Pancreas (tissue), 10 donors: Measurements from ENCODE around the gene SLC30A7. TPM values are rescaled to one million over a fixed set of nuclear protein-coding genes. Genes with fewer than 3 reads are reported as not detected.

Experiments used
- ATAC-seq, 4 donors: fragments of 200-7000 bp; cut with Tn5 transposase; one replicate each; pipeline versions ENCODE4 v1.8.0 to v1.9.1; 2020; ENCODE audit warnings: mild to moderate bottlenecking in 4 of 4, moderate library complexity in 4 of 4
- DNase-seq, 6 donors: peaks; one replicate each; pipeline ENCODE4 v3.0.0-alpha.2; 2020
- FAIRE-seq: peaks from 2 replicates; lab custom pipeline; 2012; peaks lifted over from hg19 to GRCh38; lab: Jason Lieb, UNC
- H3K27ac ChIP-seq, 4 donors: fragments of 200-600 bp; sonication (generic); 1 replicate in 3 of 4; 2 replicates in 1 of 4; pipeline versions ENCODE4 v1.5.0 to v1.8.0; 2020
- H3K27me3 ChIP-seq, 4 donors: fragments of 200-600 bp; one replicate each; pipeline ENCODE4 v1.8.0; 2021
- H3K36me3 ChIP-seq, 3 donors: fragments of 200-600 bp; sonication (generic) in 1 of 3; one replicate each; pipeline versions ENCODE4 v1.5.0 to v1.8.0; 2020 to 2021
- H3K4me1 ChIP-seq, 3 donors: fragments of 200-600 bp; one replicate each; pipeline ENCODE4 v1.8.0; 2021
- H3K4me3 ChIP-seq, 4 donors: fragments of 200-600 bp; sonication (generic) in 2 of 4; one replicate each; pipeline versions ENCODE4 v1.5.0 to v1.8.0; 2020 to 2021
- H3K9me3 ChIP-seq, 4 donors: fragments of 200-600 bp; one replicate each; pipeline ENCODE4 v1.8.0; 2021
- WGBS, 2 donors: extraction: QIAGEN DNeasy Blood & Tissue Kit; methylation state at CpG; one replicate each; pipeline ENCODE4 v1.1.7; 2013; 5-methylcytosine and 5-hydroxymethylcytosine counted together
- intact Hi-C, 3 donors: fragments of 100-400 bp; cut with DNase I; formaldehyde crosslinking; loops; one replicate each; pipeline versions ENCODE4 v1.11.1 to v1.14.2; 2022
- polyA plus RNA-seq, 2 donors: library from polyadenylated mRNA; stranded (reverse); fragments of 200-250 nt; gene quantifications; one replicate each; pipeline ENCODE4 v1.2.3, GENCODE V29; 2013
- total RNA-seq, 6 donors: library from RNA; stranded (reverse); fragmentation: NEBNext Ultra II Directional in 4 of 6; extraction: Animal tissue kit (Norgen Biotek cat#: 25700) in 4 of 6; gene quantifications; one replicate each; pipeline versions ENCODE4 v1.2.1 to v1.2.4, GENCODE V29; 2021 to 2023
- TF ChIP-seq, protein P1 (sequence below), 4 donors: fragments of 200-600 bp; sonication (generic) in 3 of 4; IDR thresholded peaks; one replicate each; pipeline versions ENCODE4 v1.5.0 to v1.8.0; 2021; ENCODE audit warnings: antibody characterized with exemption in 4 of 4
- donor health status: healthy with polysubstance abuse.
- donor health status: DM: no; HTN: no; CAD: no; lungs with moderate emphysema.
- donor health status: DM: no; HTN: no; CAD: no.
- donor health status: control.
- donor health status: control.
- donor health status: Bipolar disorder and iron deficiency.
- donor health status: DM: yes; HTN: yes; CAD: no.
- donor health status: DM: no; HTN: no; CAD: no.
- donor health status: DM: no; HTN: no; CAD: no.
- donor health status: DM: yes; HTN: yes; CAD: no.

Gene SLC30A7
- total and polyA plus RNA-seq, 8 donors = 2.5 to 21.4 (median 11.0) TPM

- H3K36me3 ChIP-seq = peaks cover 0 to 28% (median 12%) of the 10 kb centered on the region in 3 donors
- FAIRE-seq (no peak), DNase-seq (no peak), ATAC-seq (no peak)
- H3K27ac ChIP-seq = no peak overlapping the region
- intact Hi-C loops = no loop called here
- H3K27me3 ChIP-seq = no peaks in the 10 kb centered on the region
- H3K9me3 ChIP-seq = no peaks in the 10 kb centered on the region
- no peak overlapping the region for H3K4me3 ChIP-seq
- 90 to 95% methylated on average over 1 of the region's 1 CpG for WGBS, 2 donors
- H3K4me1 ChIP-seq = no peaks in the 10 kb centered on the region
- TF ChIP-seq, protein P1, sequence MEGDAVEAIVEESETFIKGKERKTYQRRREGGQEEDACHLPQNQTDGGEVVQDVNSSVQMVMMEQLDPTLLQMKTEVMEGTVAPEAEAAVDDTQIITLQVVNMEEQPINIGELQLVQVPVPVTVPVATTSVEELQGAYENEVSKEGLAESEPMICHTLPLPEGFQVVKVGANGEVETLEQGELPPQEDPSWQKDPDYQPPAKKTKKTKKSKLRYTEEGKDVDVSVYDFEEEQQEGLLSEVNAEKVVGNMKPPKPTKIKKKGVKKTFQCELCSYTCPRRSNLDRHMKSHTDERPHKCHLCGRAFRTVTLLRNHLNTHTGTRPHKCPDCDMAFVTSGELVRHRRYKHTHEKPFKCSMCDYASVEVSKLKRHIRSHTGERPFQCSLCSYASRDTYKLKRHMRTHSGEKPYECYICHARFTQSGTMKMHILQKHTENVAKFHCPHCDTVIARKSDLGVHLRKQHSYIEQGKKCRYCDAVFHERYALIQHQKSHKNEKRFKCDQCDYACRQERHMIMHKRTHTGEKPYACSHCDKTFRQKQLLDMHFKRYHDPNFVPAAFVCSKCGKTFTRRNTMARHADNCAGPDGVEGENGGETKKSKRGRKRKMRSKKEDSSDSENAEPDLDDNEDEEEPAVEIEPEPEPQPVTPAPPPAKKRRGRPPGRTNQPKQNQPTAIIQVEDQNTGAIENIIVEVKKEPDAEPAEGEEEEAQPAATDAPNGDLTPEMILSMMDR (IDR thresholded peaks at IDR 0.05) = no peak
Measured at GRCh38 chr1:100907887-100908286, 12.0 kb downstream of the SLC30A7 start.

- no peak for DNase-seq
- Histone ChIP-seq H3K36me3 (peaks cover 0 to 37% (median 12%) of the 10 kb centered on the region in 3 donors), H3K27ac (no peak overlapping the region), H3K4me1 (no peaks in the 10 kb centered on the region), H3K4me3 (no peak overlapping the region), H3K9me3 (no peaks in the 10 kb centered on the region), H3K27me3 (no peaks in the 10 kb centered on the region)
- intact Hi-C loops = no loop called here
- no peak for ATAC-seq
- no peak for FAIRE-seq
- TF ChIP-seq, protein P1 (IDR thresholded peaks at IDR 0.05) = no peak
Measured at GRCh38 chr1:100909018-100909417, 13.1 kb downstream of the SLC30A7 start.

DNA sequence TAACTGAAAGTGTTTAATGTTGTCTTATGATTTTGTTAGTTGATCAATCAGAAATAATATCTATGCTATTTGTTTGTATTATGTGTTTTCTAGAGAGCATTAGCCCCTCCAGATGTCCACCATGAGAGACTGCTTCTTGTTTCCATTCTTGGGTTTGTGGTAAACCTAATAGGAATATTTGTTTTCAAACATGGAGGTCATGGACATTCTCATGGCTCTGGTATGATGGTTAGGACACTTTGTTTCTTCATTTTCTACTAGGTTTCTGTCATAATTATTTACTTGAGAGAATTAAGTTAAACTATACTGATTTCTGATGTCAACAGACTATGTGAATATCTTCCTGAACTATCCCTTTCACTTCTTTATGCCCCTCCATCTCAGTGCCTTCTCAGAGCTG is 16.1 kb downstream of the SLC30A7 start:
- intact Hi-C loops = no loop called here
- Histone ChIP-seq H3K27ac (no peak overlapping the region), H3K4me1 (no peaks in the 10 kb centered on the region), H3K36me3 (peaks cover 0 to 33% (median 12%) of the 10 kb centered on the region in 3 donors), H3K4me3 (no peak overlapping the region), H3K27me3 (no peaks in the 10 kb centered on the region), H3K9me3 (no peaks in the 10 kb centered on the region)
- TF ChIP-seq, protein P1 (IDR thresholded peaks at IDR 0.05) = no peak
- no peak for DNase-seq
- FAIRE-seq = no peak
- no peak for ATAC-seq

- Histone ChIP-seq H3K27me3 (no peaks in the 10 kb centered on the region), H3K27ac (no peak overlapping the region), H3K9me3 (no peaks in the 10 kb centered on the region), H3K4me1 (no peaks in the 10 kb centered on the region), H3K36me3 (no peaks in the 10 kb centered on the region), H3K4me3 (no peak overlapping the region)
- no peak for DNase-seq
- peak in 3 of 4 donors; percentile 70 to 75 (median 75) for ATAC-seq
- intact Hi-C loops = loop anchor here in 2 of 3 donors (5.0 to 10.0 kb wide), 3 partner anchors 314 to 366 kb away; partner anchors contain the start of gene S1PR1 (in 1 of the 2)
- peak; percentile 96 for FAIRE-seq
- TF ChIP-seq, protein P1 (IDR thresholded peaks at IDR 0.05) = peak; percentile 30 to 58 (median 48)
- 41 to 48% methylated on average over 3 of the region's 3 CpGs for WGBS, 2 donors
Measured at GRCh38 chr1:100921110-100921706, 25.3 kb downstream of the SLC30A7 start.

GRCh38 chr1:100924212-100924611 is 28.3 kb downstream of the SLC30A7 start:
- no peak for ATAC-seq
- intact Hi-C loops = loop anchor here in 2 of 3 donors (5.0 to 10.0 kb wide), 3 partner anchors 311 to 363 kb away; partner anchors contain the start of gene S1PR1 (in 1 of the 2)
- TF ChIP-seq, protein P1 (IDR thresholded peaks at IDR 0.05) = no peak

More at GRCh38 chr1:100924212-100924611, 28.3 kb downstream of the SLC30A7 start:
- Histone ChIP-seq H3K4me3 (no peak overlapping the region), H3K9me3 (no peaks in the 10 kb centered on the region), H3K36me3 (no peaks in the 10 kb centered on the region), H3K27ac (no peak overlapping the region), H3K27me3 (no peaks in the 10 kb centered on the region), H3K4me1 (no peaks in the 10 kb centered on the region)
- DNase-seq = no peak
- FAIRE-seq = no peak
